IMR-90 (cell line): ENCODE results near the gene C5. TPM values are rescaled to one million over a fixed set of nuclear protein-coding genes. Genes with fewer than 3 reads are reported as not detected.

ENCODE experiments used
- ATAC-seq: fragments of 200-7000 bp; cut with Tn5 transposase; 2 replicates; pipeline ENCODE4 v1.9.1; 2020; ENCODE audit warnings: low read depth, mild to moderate bottlenecking, moderate library complexity
- BruUV-seq: library from RNA; stranded (reverse); fragments of 400-500 nt; replicated peaks from 2 replicates; lab custom pipeline; 2021; lab: Mats Ljungman, UMichigan
- CTCF ChIA-PET: fragments of 300-600 bp; formaldehyde crosslinking; extraction: SDS; loops from one replicate; lab custom pipeline; 2021; ENCODE audit warnings: antibody characterized with exemption; lab: Yijun Ruan, JAX
- POLR2A ChIA-PET: fragments of 300-600 bp; sonication (Branson Sonifier 250); formaldehyde crosslinking; loops from one replicate; lab custom pipeline; 2022; ENCODE audit warnings: antibody characterized with exemption; ENCODE audit not compliant: unreplicated experiment; lab: Charles Lee
- DNase-seq: peaks from one replicate; pipeline ENCODE4 v3.0.0; 2013
- H2AFZ ChIP-seq: replicated peaks from 2 replicates; pipeline ENCODE3; 2013; ENCODE audit warnings: low read length, mild to moderate bottlenecking; ENCODE audit not compliant: poor library complexity
- H2AK5ac ChIP-seq: 2 replicates; pipeline ENCODE4 v1.6.1; 2013; ENCODE audit warnings: low read depth, low read length, inconsistent platforms
- H2AK9ac ChIP-seq: replicated peaks from 2 replicates; pipeline ENCODE3; 2013; ENCODE audit warnings: mild to moderate bottlenecking, low read depth, low read length, moderate library complexity; ENCODE audit not compliant: poor library complexity
- H2BK120ac ChIP-seq: 2 replicates; pipeline ENCODE4 v1.6.1; 2013; ENCODE audit warnings: low read depth, low read length, inconsistent platforms
- H2BK15ac ChIP-seq: 3 replicates; pipeline ENCODE4 v1.6.1; 2013; ENCODE audit warnings: low read depth, low read length, inconsistent platforms
- H2BK20ac ChIP-seq: 2 replicates; pipeline ENCODE4 v1.6.1; 2013; ENCODE audit warnings: low read depth, mild to moderate bottlenecking, inconsistent platforms, low read length, moderate library complexity
- H2BK5ac ChIP-seq: 2 replicates; pipeline ENCODE4 v1.6.1; 2013; ENCODE audit warnings: mild to moderate bottlenecking, low read depth, low read length, inconsistent platforms; ENCODE audit not compliant: poor library complexity, severe bottlenecking
- H3K14ac ChIP-seq: replicated peaks from 2 replicates; pipeline ENCODE4 v1.6.1; 2013; ENCODE audit warnings: low read depth, low read length, inconsistent platforms
- H3K18ac ChIP-seq: 2 replicates; pipeline ENCODE4 v1.6.1; 2013; ENCODE audit warnings: low read depth, low read length, control low read depth
- H3K23ac ChIP-seq: 2 replicates; pipeline ENCODE4 v1.6.1; 2013; ENCODE audit warnings: low read depth, low read length, inconsistent platforms
- H3K27ac ChIP-seq: 2 replicates; pipeline ENCODE4 v1.5.1; 2013; ENCODE audit warnings: mild to moderate bottlenecking, control low read depth, low read length; ENCODE audit not compliant: insufficient read depth
- H3K27me3 ChIP-seq: 2 replicates; pipeline ENCODE4 v1.6.1; 2013; ENCODE audit warnings: low read length; ENCODE audit not compliant: control insufficient read depth, insufficient read depth
- H3K36me3 ChIP-seq: 2 replicates; pipeline ENCODE4 v1.6.1; 2013; ENCODE audit warnings: low read length, mixed read lengths; ENCODE audit not compliant: control insufficient read depth, insufficient read depth
- H3K4ac ChIP-seq: 2 replicates; pipeline ENCODE4 v1.6.1; 2013; ENCODE audit warnings: low read depth, low read length, inconsistent platforms
- H3K4me1 ChIP-seq: 2 replicates; pipeline ENCODE4 v1.6.1; 2013; ENCODE audit warnings: low read length, mixed read lengths; ENCODE audit not compliant: control insufficient read depth, insufficient read depth
- H3K4me2 ChIP-seq: 2 replicates; pipeline ENCODE4 v1.6.1; 2013; ENCODE audit warnings: low read depth, mild to moderate bottlenecking, control low read depth, low read length, moderate library complexity
- H3K4me3 ChIP-seq: 2 replicates; pipeline ENCODE4 v1.5.1; 2013; ENCODE audit warnings: low read depth, mild to moderate bottlenecking, control low read depth, low read length, moderate library complexity; ENCODE audit not compliant: insufficient read depth
- H3K56ac ChIP-seq: 2 replicates; pipeline ENCODE4 v1.6.1; 2013; ENCODE audit warnings: low read length, inconsistent platforms; ENCODE audit not compliant: insufficient read depth; ENCODE audit errors: extremely low read depth
- H3K79me1 ChIP-seq, 2 experiments: 2 replicates each; pipeline ENCODE4 v1.6.1; 2013; ENCODE audit warnings: low read length in 2 of 2, inconsistent platforms in 1 of 2, low read depth in 1 of 2
- H3K9ac ChIP-seq: 2 replicates; pipeline ENCODE4 v1.6.1; 2013; ENCODE audit warnings: low read depth, low read length, control low read depth
- H3K9me1 ChIP-seq: 2 replicates; pipeline ENCODE4 v1.6.1; 2013; ENCODE audit warnings: low read length, inconsistent platforms; ENCODE audit not compliant: insufficient read depth
- H3K9me3 ChIP-seq: 2 replicates; pipeline ENCODE4 v1.6.1; 2013; ENCODE audit warnings: low read length; ENCODE audit not compliant: control insufficient read depth, insufficient read depth
- H4K20me1 ChIP-seq: 2 replicates; pipeline ENCODE4 v1.6.1; 2013; ENCODE audit warnings: low read length, inconsistent platforms; ENCODE audit not compliant: insufficient read depth
- H4K5ac ChIP-seq: 2 replicates; pipeline ENCODE4 v1.6.1; 2013; ENCODE audit warnings: mild to moderate bottlenecking, low read depth, low read length, control low read depth
- H4K8ac ChIP-seq, 2 experiments: 2 replicates each; pipeline ENCODE4 v1.6.1; 2013; ENCODE audit warnings: low read depth in 2 of 2, low read length in 2 of 2, control low read depth in 1 of 2, inconsistent platforms in 1 of 2
- H4K91ac ChIP-seq: 2 replicates; pipeline ENCODE4 v1.6.1; 2013; ENCODE audit warnings: low read depth, low read length, inconsistent platforms; ENCODE audit not compliant: insufficient read depth
- BHLHE40 ChIP-seq: fragments of 150-350 bp; IDR thresholded peaks from 2 replicates; pipeline ENCODE4 v1.6.1; 2016; ENCODE audit warnings: mild to moderate bottlenecking, low read depth, low read length
- CEBPB ChIP-seq: IDR thresholded peaks from 2 replicates; pipeline ENCODE4 v1.6.1; 2012; ENCODE audit warnings: low read depth, low read length, improper control_type of control experiment
- CHD1 ChIP-seq: IDR thresholded peaks from 2 replicates; pipeline ENCODE4 v1.6.1; 2012; ENCODE audit warnings: low read depth, low read length, improper control_type of control experiment
- MAFK ChIP-seq: IDR thresholded peaks from 2 replicates; pipeline ENCODE4 v1.6.1; 2012; ENCODE audit warnings: low read depth, low read length, improper control_type of control experiment
- MXI1 ChIP-seq: IDR thresholded peaks from 2 replicates; pipeline ENCODE4 v1.6.1; 2012; ENCODE audit warnings: low read depth, mild to moderate bottlenecking, low read length, moderate library complexity, borderline replicate concordance
- POLR2A ChIP-seq: IDR thresholded peaks from 2 replicates; pipeline ENCODE4 v1.6.1; 2012; ENCODE audit warnings: mild to moderate bottlenecking, low read depth, low read length
- RCOR1 ChIP-seq: IDR thresholded peaks from 2 replicates; pipeline ENCODE4 v1.6.1; 2012; ENCODE audit warnings: mild to moderate bottlenecking, low read length, improper control_type of control experiment; ENCODE audit not compliant: insufficient replicate concordance
- SMC3 ChIP-seq: fragments of 150-350 bp; IDR thresholded peaks from 2 replicates; pipeline ENCODE4 v1.6.1; 2016; ENCODE audit warnings: low read depth, mild to moderate bottlenecking, antibody characterized with exemption, low read length, moderate library complexity
- USF2 ChIP-seq: fragments of 150-350 bp; IDR thresholded peaks from 2 replicates; pipeline ENCODE4 v1.6.1; 2017; ENCODE audit warnings: mild to moderate bottlenecking, antibody characterized with exemption, low read length, low read depth
- WGBS, 2 experiments: methylation state at CpG; one replicate each; pipeline versions ENCODE4 v1.1.5 to v1.1.7; 2013; ENCODE audit warnings: missing lambda C conversion rate in 2 of 2; ENCODE audit not compliant: insufficient read length in 1 of 2; ENCODE audit errors: extremely low coverage in 2 of 2; 5-methylcytosine and 5-hydroxymethylcytosine counted together
- dilution Hi-C: fragments of 300-500 bp; cut with HindIII; formaldehyde crosslinking; loops from one replicate; pipeline ENCODE4 v1.14.3; 2018; ENCODE audit warnings: low sequenced_read_pairs; ENCODE audit not compliant: unreplicated experiment
- in situ Hi-C: fragments of 300-500 bp; cut with MboI; formaldehyde crosslinking; loops from 3 replicates; pipeline ENCODE4 v1.14.3; 2019; ENCODE audit warnings: low sequenced_read_pairs, inconsistent platforms, mixed read lengths
- intact Hi-C: fragments of 100-400 bp; cut with micrococcal nuclease; formaldehyde crosslinking; loops from 2 replicates; pipeline ENCODE4 v1.10.0; 2022
- polyA plus RNA-seq, 3 experiments: library from polyadenylated mRNA; depleted of rRNA; stranded (reverse); fragments of >200 nt; gene quantifications; 2 replicates each; pipeline ENCODE4 v1.2.3, GENCODE V29; 2012; ENCODE audit warnings: low replicate concordance in 1 of 3
- total RNA-seq: library from RNA; depleted of rRNA; stranded (reverse); fragments of >200 nt; gene quantifications from 2 replicates; pipeline ENCODE4 v1.2.3, GENCODE V29; 2012
- TF ChIP-seq, protein P1 (sequence below): fragments of 150-350 bp; IDR thresholded peaks from 2 replicates; pipeline ENCODE4 v1.6.1; 2016; ENCODE audit warnings: low read depth, mild to moderate bottlenecking, low read length, moderate library complexity, borderline replicate concordance

C5 gene
- total and polyA plus RNA-seq, 2 of the 4 experiments (the other 2 are of a cell fraction) = 1.5 to 2.3 TPM

DNA sequence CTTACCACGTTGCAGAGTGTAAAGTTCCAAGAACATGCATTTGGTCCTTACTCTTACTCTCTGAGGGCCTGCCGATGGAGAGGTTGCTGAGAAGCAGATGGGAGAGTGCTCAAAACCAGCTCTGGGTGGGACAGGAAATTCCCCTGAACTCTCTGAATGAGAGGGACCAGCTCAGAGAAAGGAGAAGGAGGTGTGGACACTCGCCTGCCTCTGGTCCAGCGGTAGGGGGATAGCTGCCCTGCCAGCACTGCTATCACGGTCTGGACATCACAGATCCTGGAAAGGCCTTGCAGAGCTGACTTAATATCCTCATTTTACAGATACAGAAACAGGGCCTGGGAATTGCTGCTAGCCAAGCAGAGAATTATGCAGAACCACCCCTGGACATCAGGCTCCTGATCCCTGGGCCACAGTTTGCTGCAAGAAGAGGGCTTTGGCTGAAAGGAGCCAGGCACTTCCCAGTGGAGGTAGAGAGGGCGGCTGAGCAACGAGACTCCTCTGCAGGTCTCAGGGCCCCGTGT, 128.4 kb downstream of the C5 start:
- TF ChIP-seq BHLHE40 = no peak
- no peak for TF ChIP-seq POLR2A
- no peak for TF ChIP-seq SMC3
- TF ChIP-seq, protein P1, sequence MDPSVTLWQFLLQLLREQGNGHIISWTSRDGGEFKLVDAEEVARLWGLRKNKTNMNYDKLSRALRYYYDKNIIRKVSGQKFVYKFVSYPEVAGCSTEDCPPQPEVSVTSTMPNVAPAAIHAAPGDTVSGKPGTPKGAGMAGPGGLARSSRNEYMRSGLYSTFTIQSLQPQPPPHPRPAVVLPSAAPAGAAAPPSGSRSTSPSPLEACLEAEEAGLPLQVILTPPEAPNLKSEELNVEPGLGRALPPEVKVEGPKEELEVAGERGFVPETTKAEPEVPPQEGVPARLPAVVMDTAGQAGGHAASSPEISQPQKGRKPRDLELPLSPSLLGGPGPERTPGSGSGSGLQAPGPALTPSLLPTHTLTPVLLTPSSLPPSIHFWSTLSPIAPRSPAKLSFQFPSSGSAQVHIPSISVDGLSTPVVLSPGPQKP = no peak
- no peak for TF ChIP-seq MAFK
- TF ChIP-seq USF2 = no peak
- no peak for TF ChIP-seq RCOR1
- TF ChIP-seq CEBPB = no peak
- no peak for TF ChIP-seq MXI1
- TF ChIP-seq CHD1 = no peak
- H3K27me3 ChIP-seq = no peaks in the 10 kb centered on the region
- no peak overlapping the region; the same call in 1 of the 2 replicates for H2AK5ac ChIP-seq
- no peak overlapping the region for H2BK5ac ChIP-seq
- H3K79me1 ChIP-seq = peaks cover 0 to 30% of the 10 kb centered on the region in 2 experiments; a peak in 2 of 4 replicates
- 0 out of 2 replicates have a peak, but pooled peaks cover 2% of the 10 kb centered on the region for H3K9me3 ChIP-seq
- no TSS peak for BruUV-seq
- H3K27ac ChIP-seq = no peak overlapping the region
- DNase-seq (no peak), ATAC-seq (no peak)
- WGBS, 2 experiments = 0% methylated on average over 1 of the region's 8 CpGs; no CpG with 5 or more reads in 1 of the 2 experiments
- H2BK120ac ChIP-seq = no peak overlapping the region
- no peak overlapping the region; the same call in 1 of the 2 replicates for H4K5ac ChIP-seq
- peak overlapping the region; percentile 15 for H2AFZ ChIP-seq
- POLR2A ChIA-PET = interaction anchor here (0.9 kb wide), 1 partner anchor 10 kb away, joined by 6 read pairs; no protein-coding TSS in a partner anchor
- H4K91ac ChIP-seq = no peak overlapping the region
- in situ Hi-C loops = no loop called here
- dilution Hi-C loops = no loop called here
- CTCF ChIA-PET = no interaction called here
- H3K4me3 ChIP-seq = no peak overlapping the region
- H3K4me1 ChIP-seq = peaks cover 29% of the 10 kb centered on the region
- H3K14ac ChIP-seq = no peak overlapping the region; the same call in 1 of the 2 replicates
- no peak overlapping the region for H2AK9ac ChIP-seq
- no peak overlapping the region for H3K9ac ChIP-seq
- no peaks in the 10 kb centered on the region for H3K36me3 ChIP-seq
- H3K23ac ChIP-seq = no peak overlapping the region
- H4K8ac ChIP-seq = 0 out of 4 replicates have a peak overlapping the region, but pooled peaks of 1 of the 2 experiments have one; percentile 23
- no peak overlapping the region for H3K4me2 ChIP-seq
- intact Hi-C loops = no loop called here
- H3K9me1 ChIP-seq = peaks cover 25% of the 10 kb centered on the region
- no peak overlapping the region for H2BK15ac ChIP-seq
- H3K18ac ChIP-seq = no peak overlapping the region
- no peak overlapping the region for H3K56ac ChIP-seq
- no peak overlapping the region for H2BK20ac ChIP-seq
- H3K4ac ChIP-seq = no peak overlapping the region; the same call in 1 of the 2 replicates
- no peaks in the 10 kb centered on the region for H4K20me1 ChIP-seq
